GM21737 (cell line): ENCODE data around the gene LPAR1.
"Not testable (repeated sequence)": the region's sequence is repeated elsewhere in the genome, so short reads cannot be mapped to it uniquely, and the experiment has no call there.

Source experiments
- ATAC-seq: cut with Tn5 transposase; IDR thresholded peaks from one replicate; pipeline ENCODE4 v1.9.1; 2021; ENCODE audit warnings: mild to moderate bottlenecking, moderate library complexity; ENCODE audit not compliant: unreplicated experiment

LPAR1 gene, protein sequence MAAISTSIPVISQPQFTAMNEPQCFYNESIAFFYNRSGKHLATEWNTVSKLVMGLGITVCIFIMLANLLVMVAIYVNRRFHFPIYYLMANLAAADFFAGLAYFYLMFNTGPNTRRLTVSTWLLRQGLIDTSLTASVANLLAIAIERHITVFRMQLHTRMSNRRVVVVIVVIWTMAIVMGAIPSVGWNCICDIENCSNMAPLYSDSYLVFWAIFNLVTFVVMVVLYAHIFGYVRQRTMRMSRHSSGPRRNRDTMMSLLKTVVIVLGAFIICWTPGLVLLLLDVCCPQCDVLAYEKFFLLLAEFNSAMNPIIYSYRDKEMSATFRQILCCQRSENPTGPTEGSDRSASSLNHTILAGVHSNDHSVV

DNA sequence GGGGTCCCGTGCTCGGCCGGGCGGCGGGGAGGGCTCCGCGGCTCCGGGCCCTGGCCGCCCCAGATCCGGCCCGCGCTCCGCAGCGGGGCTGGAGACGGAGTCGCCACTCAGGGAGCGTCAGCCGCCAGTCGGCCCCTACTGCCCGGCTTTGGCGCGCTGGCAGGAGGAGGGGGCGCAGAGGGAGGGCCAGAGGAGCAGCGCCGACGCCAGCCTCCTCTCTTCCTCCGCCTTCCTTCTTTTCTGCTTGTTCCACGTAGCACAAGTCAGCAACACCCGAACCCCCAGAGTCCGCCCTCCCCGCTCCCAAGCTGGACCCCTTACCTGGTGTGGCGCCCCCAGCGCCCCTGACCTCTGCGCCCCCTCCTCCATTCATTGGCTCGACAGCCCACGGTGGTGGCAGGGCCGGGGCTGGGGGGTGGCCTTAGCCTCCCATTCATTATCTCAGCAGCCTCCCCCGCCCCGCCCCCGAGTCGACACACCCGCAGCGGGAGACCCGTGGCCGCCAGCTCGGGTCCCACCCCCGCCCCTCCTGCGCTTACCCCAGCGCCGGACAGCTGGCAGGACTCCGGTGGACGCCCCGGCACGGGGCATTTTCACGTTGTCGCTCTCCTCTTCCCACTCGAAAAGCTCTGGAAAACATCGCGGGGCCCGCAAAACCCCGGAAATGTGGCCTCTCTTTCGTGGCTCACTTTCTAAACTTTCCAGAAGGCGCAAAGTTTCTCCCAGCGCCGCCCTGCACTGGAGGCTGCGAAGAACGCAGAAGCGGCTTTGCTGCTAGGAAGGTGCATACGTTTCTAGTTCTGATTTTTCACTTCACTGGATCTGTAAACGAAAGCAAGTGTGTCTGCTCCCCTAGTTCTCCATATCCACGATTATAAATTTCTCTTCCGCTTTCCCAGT, at the start of gene LPAR1:
Gene LPAR1 (minus strand): TSS at position 140 of the 900 bp plus-strand sequence. CDS start 66,353 bp downstream, outside the sequence.
- no peak for ATAC-seq

DNA sequence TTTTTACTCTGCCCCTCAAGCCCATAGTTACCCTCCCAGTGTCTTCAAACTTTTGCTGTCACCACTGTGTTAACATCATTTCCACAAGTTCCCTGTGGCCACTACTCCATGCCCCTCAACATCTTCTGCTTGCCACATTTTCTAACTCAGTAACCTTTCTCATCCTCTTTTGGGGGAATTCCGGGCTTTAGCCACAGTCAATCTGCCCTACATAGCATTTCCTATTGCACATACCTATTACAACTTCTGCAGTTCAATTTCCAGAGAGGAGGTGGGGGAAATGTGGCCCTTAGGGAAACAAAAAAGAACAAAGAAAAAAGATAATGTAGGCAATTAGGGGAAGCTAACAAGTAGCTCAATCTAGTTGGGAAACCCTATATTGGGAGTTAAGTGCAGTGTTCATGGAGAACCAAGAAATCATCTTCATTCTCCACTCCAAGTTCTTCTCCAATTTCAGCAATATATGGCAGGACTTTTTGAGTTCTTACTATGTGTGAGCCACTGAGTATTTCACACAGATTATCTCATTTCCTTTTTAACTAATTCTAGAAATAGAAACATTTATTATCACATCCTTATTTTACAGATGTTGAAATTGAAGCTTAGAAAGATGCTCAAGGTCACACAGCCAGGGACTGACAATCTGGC, 40.2 kb upstream of the LPAR1 start:
- ATAC-seq = no peak

DNA sequence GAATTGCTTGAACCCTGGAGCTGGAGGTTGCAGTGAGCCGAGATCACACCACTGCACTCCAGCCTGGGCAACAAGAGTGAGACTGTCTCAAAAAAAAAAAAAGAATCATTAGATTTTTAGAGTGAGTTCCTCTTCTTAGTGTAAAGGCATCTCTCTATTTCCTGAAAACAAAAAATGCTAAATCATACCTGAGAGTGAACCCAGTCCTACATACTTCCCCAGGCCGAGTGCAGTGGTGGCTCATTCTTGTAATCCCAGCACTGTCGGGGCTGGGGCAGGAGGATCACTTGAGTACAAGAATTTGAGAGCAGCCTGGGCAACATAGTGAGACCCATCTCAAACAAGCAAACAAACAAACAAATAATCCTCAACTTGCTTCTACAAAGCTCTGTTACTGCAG, 38.2 kb upstream of the LPAR1 start:
- no peak for ATAC-seq

DNA sequence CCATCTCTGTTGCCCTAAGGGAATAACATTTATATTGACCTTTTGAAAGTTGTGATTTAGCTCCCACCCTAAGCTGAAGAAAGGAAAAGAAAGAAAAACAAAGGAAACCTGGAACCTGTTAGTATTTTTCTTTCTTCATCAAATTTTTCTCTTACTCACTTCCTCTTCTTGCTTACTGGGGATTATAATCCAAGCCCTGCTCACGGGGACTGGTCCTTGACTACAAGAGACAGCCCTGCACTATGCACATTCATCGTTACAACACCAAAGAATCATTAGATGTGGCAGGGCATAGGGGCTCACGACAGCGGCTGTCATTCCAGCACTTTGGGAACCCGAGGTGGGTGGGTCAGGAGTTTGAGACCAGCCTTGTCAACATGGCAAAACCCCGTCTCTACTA, 37.8 kb upstream of the LPAR1 start:
- no peak for ATAC-seq

DNA sequence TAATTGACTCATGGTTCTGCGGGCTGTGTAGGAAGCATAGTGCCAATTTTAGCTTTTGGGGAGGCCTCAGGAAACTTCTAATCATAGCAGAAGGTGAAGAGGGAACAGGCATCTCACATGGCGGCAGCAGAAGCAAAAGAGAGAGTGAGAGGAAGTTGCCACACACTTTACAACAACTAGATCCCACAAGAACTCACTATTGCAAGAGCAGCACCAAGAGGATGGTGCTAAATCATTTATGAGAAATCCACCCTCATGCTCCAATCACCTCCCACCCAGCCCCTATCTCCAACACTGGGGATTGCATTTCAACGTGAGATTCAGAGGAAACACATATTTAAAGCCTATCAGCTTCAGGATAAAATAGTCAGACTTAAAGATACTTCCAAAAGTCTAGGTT, 36.1 kb upstream of the LPAR1 start:
- no peak for ATAC-seq

DNA sequence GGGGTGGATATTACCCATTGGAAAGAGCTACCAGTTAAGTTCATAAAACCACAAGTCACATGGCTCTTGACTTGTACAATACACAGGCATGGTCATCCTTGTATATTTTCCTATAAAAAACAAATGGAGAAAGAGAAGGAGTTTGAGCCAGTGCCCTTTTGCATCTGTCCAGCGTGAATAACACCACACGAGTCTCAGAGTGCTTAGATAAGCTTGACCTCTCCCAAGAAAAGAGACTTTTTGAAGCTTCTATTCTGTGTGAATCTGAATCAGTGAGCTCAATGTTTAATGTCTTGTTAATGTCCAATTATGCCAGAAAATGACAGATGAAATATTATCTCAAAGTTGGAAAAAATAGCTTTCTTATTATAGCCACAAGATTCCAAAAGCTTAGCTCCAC, 30.9 kb upstream of the LPAR1 start:
- no peak for ATAC-seq

DNA sequence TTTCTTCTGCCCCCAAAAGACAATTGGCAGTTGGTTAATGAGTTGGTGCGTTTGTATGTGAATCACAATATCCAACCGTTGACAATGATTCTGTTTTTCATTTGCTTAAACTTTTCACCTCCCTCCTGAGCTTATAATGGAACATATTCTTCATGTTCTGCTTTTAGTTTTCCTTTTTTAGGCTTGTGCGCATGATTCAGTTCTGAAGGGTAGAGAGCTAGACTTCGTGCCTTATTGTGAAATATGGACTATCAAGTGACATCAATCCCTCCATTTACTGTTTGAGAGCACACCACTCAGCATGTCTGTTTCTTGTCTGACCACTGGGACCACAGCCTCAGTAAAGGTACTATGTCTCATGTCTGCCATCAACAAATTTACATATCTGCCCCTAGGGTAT, 30.5 kb upstream of the LPAR1 start:
- no peak for ATAC-seq

DNA sequence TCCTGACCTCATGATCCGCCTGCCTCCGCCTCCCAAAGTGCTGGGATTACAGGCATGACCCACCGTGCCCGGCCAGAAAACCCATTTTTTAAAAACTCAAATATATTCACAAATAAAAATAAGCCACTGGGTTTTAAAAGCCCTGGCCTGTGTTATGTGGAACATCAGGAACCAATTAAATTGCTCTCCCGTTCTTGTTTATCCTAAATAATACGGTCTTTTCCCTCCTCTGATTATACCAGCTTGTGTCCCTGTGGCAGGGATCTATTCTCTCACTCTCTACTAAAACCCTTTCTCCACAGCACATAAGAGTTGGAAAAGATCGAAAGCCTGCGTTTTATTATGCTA, 30.1 kb upstream of the LPAR1 start:
- ATAC-seq = no peak

DNA sequence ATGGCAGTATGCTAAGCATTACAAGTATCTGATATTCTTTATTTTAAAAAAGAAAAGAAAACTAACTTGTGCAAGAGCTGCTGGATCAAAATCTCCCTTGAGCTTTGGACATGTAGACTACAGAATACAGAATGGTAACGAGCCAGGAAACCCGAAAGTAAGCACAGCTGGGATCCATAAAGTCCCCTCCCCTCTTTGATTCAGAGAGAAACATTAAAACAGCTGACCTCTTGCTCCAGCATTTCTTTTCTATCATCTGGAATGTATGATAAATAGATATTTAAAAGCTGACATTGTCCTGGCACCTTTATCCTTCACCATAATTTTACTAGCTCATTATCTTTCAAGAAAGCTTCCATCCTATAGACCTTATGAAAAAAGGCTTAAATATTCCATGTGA, 28.2 kb upstream of the LPAR1 start:
- ATAC-seq = no peak

DNA sequence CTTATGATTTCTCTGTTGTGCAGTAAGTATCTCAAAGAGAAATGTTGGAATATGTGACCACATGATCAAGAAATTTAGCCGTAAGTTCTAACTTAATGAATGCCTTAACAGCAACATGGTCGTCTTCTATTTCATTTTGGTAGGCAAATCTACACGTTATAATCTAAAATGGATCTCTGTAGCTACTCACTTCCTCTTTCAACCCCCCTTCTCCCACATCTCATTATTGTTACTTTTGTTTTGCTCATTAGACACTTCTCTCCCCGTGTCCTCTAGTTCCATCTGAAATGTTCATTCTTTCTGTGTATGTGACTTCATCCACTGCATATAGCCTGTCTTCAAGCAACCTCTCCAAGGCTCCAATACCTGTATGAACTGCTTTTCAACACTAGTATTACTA, 27.1 kb upstream of the LPAR1 start:
- ATAC-seq = no peak

DNA sequence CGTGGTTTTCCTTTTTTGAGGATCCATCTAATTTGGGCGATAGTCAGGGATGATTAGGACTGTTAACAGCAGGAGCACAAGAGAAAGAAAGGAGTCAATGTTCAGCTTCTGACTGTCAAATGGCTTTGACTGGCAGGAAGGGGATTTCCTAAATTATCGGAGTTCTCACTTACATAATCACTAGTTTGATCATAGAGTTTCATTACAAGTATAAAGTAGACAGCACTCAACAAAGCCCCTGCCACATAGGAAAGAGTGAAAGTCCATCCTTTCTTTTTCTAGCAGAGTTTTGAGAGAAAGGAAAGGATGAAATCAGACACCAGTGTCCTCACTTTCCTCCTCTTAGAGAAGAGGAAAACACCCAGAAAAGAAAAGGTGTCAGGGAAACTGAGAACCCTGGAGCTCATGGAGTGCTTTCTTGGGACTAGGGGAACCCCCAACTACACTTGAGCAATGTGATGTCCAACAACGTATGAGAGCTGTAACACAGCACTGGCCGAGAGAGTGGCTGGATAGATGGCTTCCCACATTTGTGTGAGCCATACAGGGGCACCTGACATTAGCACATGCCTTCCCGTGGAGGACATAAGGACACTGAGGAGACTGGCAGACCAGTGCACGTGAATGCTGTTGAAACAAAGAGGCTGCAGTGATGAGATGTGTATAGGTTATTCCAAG, 26.0 kb upstream of the LPAR1 start:
- no peak for ATAC-seq

DNA sequence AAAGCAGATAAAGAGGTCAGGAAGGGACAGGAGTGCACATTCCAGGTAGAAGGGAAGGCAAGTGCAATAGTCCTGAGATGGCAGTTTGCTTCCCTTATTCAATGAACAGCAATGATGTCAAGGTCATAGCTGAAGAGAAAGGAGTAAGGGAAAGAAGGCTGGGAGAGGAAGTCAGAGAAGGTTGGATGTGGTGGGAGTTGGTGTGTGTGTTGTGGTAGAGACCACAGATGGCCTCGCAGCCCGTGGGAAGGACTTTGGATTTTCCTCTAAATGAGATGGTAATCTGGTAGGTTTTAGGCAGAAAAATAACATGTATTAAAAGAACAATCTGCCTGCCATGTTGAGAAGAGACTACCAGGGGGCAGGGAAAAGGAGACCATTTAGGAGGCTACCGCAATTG, 25.1 kb upstream of the LPAR1 start:
- ATAC-seq = no peak

DNA sequence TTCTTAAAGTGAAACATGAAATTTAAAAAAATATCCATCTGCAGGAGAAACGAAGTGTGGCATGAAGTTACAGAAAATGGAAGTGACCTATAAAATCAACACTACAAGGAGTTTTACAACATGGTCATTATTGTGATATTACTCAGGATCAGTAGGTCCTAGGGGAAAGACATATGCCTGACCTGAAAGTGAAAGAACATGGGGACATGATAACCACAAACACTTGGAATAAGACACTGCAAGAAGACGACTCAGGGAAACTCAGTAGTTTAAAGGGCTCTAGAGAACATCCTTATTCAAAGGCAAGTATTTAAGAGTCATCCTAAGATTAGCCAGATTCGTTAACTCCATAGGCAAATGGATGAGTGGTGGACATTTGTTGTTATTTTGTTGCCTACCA, 19.9 kb upstream of the LPAR1 start:
- ATAC-seq = no peak

DNA sequence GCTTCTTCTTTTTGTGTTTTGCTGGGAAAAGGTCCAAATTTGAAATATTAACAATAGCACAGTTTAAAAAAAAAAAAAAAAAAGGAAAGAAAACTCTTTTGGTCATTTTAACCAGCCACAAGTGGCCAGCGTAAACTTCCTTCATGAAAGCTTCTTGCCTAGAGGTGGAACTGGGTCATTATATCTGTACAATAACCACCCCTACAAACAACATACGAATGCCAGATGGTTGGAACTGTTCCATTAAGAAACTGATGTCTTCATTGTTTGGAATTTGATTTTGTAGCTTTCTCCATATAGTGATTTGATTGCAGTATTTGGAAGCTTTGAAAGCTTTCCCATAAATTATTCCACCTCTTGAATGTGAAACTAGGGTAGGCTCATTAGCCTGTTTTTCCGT, 18.3 kb upstream of the LPAR1 start:
- no peak for ATAC-seq

DNA sequence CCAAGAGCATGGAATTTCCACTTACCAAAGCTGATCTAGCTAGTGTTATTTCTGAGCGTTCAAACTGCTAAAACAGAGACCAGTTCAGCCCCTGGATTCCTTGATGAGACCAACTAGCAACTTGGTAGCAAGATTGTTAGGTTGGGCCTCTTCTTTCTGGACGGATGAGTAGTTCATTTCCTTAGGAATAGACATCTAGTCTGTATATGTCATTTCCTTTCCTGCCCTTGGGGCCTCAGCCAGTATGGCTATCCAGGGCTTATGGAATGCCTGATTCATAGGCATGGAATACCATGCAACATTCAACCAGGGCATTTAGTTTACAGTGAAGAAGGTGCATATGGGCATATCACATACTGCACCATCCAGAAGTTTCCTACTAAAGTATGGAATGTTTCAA, 14.5 kb upstream of the LPAR1 start:
- no peak for ATAC-seq

DNA sequence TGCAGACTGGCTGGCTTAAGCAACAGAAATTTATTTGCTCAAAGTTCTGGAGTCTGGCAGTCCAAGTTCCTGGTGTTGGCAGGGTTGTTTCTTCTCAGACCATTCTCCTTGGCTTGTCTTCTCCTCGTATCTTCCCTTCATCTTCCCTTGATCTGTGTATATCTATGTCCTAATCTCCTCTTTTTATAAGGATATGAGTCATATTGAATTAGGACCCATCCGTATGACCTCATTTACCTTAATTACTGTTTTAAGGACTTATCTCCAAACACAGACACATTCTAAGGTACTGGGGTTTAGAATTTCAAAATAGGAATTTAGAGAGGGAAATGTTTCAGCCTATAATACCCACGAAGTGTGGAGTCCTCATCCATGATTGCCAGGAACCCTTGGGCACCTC, 13.1 kb upstream of the LPAR1 start:
- no peak for ATAC-seq

DNA sequence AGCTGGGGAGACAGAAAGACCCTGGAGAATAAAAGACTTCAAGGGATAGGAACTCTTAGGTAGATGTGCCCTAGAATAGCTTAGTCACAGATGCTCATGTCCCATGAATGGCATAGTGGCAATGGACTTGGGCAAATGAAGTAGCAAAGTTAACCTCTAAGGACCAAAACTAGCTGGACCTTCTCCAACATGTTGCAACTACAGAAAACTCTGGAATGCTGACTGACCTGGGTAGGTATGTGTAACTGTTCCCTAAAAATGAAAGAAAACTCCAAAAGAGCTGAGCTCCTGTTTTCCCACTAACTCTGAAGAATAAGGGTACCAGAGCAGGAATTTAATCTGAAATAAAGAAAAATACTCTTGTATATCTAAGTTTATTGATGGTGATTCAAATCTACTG, 12.5 kb upstream of the LPAR1 start:
- ATAC-seq = no peak

DNA sequence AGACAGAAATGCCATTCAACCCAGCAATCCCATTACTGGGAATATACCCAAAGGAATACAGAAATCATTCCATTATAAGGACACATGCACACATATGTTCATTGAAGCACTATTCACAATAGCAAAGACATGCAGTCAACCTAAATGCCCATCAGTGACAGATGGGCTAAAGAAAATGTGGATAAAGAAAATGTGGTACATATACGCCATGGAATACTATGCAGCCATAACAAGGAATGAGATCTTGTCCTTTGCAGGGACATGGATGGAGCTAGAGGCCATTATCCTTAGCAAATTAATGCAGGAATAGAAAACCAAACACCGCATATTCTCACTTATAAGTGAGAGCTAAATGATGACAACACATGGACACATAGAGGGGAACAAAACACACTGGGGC, 9.0 kb upstream of the LPAR1 start:
- not testable (repeated sequence) for ATAC-seq

DNA sequence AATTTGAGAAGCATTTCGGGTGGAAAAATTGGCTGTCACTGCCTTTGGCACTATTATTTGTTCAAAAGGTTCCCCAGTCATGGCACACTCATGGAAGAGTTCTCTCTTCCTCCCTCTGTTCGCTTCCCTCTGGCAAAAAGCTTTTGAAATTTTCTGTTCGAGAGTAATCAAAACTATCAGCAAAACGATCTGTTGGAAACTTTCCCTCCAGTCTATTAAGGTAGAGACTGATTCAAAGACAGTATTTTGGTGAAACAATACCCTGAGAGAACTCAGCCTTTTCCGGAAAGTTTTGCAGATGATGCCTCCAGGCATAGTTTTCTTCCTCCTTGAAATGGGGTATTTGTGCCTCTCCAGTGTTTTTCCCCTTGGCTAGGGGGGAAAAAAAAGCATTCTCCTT, 3.6 kb upstream of the LPAR1 start:
- no peak for ATAC-seq

DNA sequence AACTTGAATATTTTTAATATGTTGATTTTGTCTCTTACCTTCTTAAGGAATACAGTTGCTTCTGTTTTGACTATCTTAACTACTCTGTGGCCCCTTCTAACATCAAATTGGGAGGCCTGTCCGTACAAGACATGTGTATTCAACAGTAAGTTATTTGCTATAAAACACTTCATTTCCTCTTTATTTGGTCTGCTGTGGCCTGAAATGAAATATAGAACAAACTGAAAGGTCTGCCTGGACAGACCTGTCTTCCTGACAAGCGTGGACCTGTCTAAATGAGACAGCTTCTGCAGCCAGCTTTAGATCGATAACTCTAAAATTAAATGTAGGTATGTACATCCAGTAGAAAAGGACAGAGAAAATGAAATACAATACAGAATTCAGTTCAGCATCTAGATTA, 2.2 kb upstream of the LPAR1 start:
- ATAC-seq = no peak

DNA sequence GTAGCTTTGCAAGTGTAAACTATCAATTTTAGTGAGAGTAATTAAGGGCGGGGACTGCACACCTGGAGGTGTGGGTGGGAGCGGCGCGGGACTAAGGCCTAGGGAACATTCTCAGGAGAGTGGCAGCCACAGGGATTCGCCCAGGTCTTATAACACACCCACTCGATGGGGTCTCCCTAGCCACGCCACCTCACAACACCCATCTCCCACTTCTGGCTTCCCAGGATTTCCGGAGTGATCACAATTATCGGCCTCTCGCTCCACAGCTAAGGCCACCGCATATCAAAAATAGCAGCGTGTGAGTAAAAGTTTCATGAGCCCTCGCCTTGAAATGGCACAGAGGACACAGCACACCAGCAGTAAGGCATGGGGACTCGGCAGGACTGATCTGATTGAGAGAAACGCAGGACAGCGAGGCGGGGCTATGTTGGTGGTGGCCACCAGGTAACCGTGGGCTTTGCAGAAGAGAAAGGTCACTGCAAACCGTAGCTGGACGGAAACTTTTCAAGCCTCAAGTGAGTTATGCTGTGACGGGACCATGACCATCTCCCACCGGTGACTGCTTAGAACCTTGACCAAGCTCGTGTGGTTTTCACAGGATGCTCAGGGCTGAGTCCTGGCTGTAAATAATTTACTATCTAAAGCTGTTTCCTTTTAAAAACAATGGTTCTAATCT, 1.1 kb upstream of the LPAR1 start:
- ATAC-seq = no peak
